ENCODE measurements around the gene TRIM3.

Gene TRIM3

GRCh38 chr11:6400431-6401345 is 73.1 kb downstream of the TRIM3 start:
- DNase-seq, result no peak
